ENCODE results near the gene CCR5AS.

Gene CCR5AS

GRCh38 chr3:46351646-46352045 is 55.2 kb downstream of the CCR5AS start:
- H3K27me3 ChIP-seq, result peaks cover 0 to 37% (median 0%) of the 10 kb centered on the region in 4 donors
- H3K36me3 ChIP-seq, result no peaks in the 10 kb centered on the region
- no peaks in the 10 kb centered on the region for H3K4me1 ChIP-seq
- intact Hi-C loops (cut with DNase I), result no loop called here
- no peak overlapping the region for H3K4me3 ChIP-seq
- peak; percentile 66 for DNase-seq (ENCODE audit: extremely low spot score)
- no peak overlapping the region for H3K27ac ChIP-seq (replicated peaks in 1 of 4)
- no peak for TF ChIP-seq CTCF (IDR thresholded peaks at IDR 0.05)
- no peak for TF ChIP-seq POLR2AphosphoS5 (IDR thresholded peaks at IDR 0.05)
- TF ChIP-seq POLR2A (IDR thresholded peaks at IDR 0.05; ENCODE audit: low read depth), result no peak
- TF ChIP-seq EP300 (IDR thresholded peaks at IDR 0.05), result no peak
- no peaks in the 10 kb centered on the region for H3K9me3 ChIP-seq
- 86% methylated on average over 3 of the region's 3 CpGs for WGBS

- TF ChIP-seq EP300 (IDR thresholded peaks at IDR 0.05), result no peak
- TF ChIP-seq POLR2AphosphoS5 (IDR thresholded peaks at IDR 0.05), result no peak
- no peak for TF ChIP-seq CTCF (IDR thresholded peaks at IDR 0.05)
- TF ChIP-seq POLR2A (IDR thresholded peaks at IDR 0.05; ENCODE audit: low read depth), result no peak
- Histone ChIP-seq H3K36me3 (no peaks in the 10 kb centered on the region), H3K4me1 (no peaks in the 10 kb centered on the region), H3K9me3 (no peaks in the 10 kb centered on the region), H3K27ac (replicated peaks in 1 of 4) (no peak overlapping the region), H3K27me3 (peaks cover 0 to 31% (median 0%) of the 10 kb centered on the region in 4 donors), H3K4me3 (no peak overlapping the region)
- peak; percentile 64 for DNase-seq (ENCODE audit: extremely low spot score)
- intact Hi-C loops (cut with DNase I), result no loop called here
- WGBS, result 75% methylated on average over 1 of the region's 1 CpG
Measured at GRCh38 chr3:46350262-46350565, 56.7 kb downstream of the CCR5AS start.

- TF ChIP-seq CTCF (IDR thresholded peaks at IDR 0.05) (no peak), EP300 (IDR thresholded peaks at IDR 0.05) (no peak), POLR2AphosphoS5 (IDR thresholded peaks at IDR 0.05) (no peak), POLR2A (IDR thresholded peaks at IDR 0.05; ENCODE audit: low read depth) (no peak)
- no peak for DNase-seq (ENCODE audit: extremely low spot score)
- Histone ChIP-seq H3K9me3 (no peaks in the 10 kb centered on the region), H3K4me3 (no peak overlapping the region), H3K36me3 (no peaks in the 10 kb centered on the region), H3K4me1 (no peaks in the 10 kb centered on the region), H3K27ac (replicated peaks in 1 of 4) (no peak overlapping the region), H3K27me3 (peaks cover 0 to 30% (median 0%) of the 10 kb centered on the region in 4 donors)
- intact Hi-C loops (cut with DNase I), result no loop called here
- 70% methylated on average over 2 of the region's 2 CpGs for WGBS
Measured at GRCh38 chr3:46349484-46350261, 57.2 kb downstream of the CCR5AS start.

- Histone ChIP-seq H3K36me3 (no peaks in the 10 kb centered on the region), H3K27me3 (peaks cover 0 to 23% (median 0%) of the 10 kb centered on the region in 4 donors), H3K27ac (replicated peaks in 1 of 4) (no peak overlapping the region), H3K4me1 (no peaks in the 10 kb centered on the region), H3K9me3 (no peaks in the 10 kb centered on the region), H3K4me3 (no peak overlapping the region)
- intact Hi-C loops (cut with DNase I), result no loop called here
- no peak for TF ChIP-seq EP300 (IDR thresholded peaks at IDR 0.05)
- TF ChIP-seq POLR2AphosphoS5 (IDR thresholded peaks at IDR 0.05), result no peak
- no peak for TF ChIP-seq CTCF (IDR thresholded peaks at IDR 0.05)
- TF ChIP-seq POLR2A (IDR thresholded peaks at IDR 0.05; ENCODE audit: low read depth), result no peak
- 91% methylated on average over 3 of the region's 3 CpGs for WGBS
- peak; percentile 39 for DNase-seq (ENCODE audit: extremely low spot score)
Measured at GRCh38 chr3:46348823-46349482, 57.9 kb downstream of the CCR5AS start.

Data from esophagus muscularis mucosa (tissue), 4 donors.